Measurements from ENCODE around the gene PPP2R5E.

Gene PPP2R5E

GRCh38 chr14:63517354-63517753 is 25.8 kb downstream of the PPP2R5E start:
- no peak for DNase-seq

- no peak for DNase-seq
Measured at GRCh38 chr14:63515240-63515639, 27.9 kb downstream of the PPP2R5E start.

- no peak for DNase-seq
Measured at GRCh38 chr14:63513756-63514155, 29.4 kb downstream of the PPP2R5E start.

GRCh38 chr14:63512861-63513260 is 30.3 kb downstream of the PPP2R5E start:
- DNase-seq = no peak

GRCh38 chr14:63510538-63510937 is 32.6 kb downstream of the PPP2R5E start:
- no peak for DNase-seq

GRCh38 chr14:63508033-63508432 is 35.1 kb downstream of the PPP2R5E start:
- no peak for DNase-seq

- DNase-seq = peak; percentile 35
Measured at GRCh38 chr14:63504648-63505047, 38.5 kb downstream of the PPP2R5E start.

GRCh38 chr14:63501429-63501828 is 41.7 kb downstream of the PPP2R5E start:
- DNase-seq = no peak

GRCh38 chr14:63499701-63500250 is 43.4 kb downstream of the PPP2R5E start:
- peak; percentile 12 for DNase-seq

- no peak for DNase-seq
Measured at GRCh38 chr14:63496837-63497400, 46.3 kb downstream of the PPP2R5E start.

- DNase-seq = peak; percentile 61
Measured at GRCh38 chr14:63493246-63493645, 49.9 kb downstream of the PPP2R5E start.

- peak; percentile 82 for DNase-seq
Measured at GRCh38 chr14:63492391-63492790, 50.8 kb downstream of the PPP2R5E start.

- no peak for DNase-seq
Measured at GRCh38 chr14:63487724-63488123, 55.5 kb downstream of the PPP2R5E start.

- DNase-seq = no peak
Measured at GRCh38 chr14:63486738-63487137, 56.4 kb downstream of the PPP2R5E start.

- DNase-seq = no peak
Measured at GRCh38 chr14:63483315-63483714, 59.9 kb downstream of the PPP2R5E start.

GRCh38 chr14:63480599-63480998 is 62.6 kb downstream of the PPP2R5E start:
- no peak for DNase-seq

- no peak for DNase-seq
Measured at GRCh38 chr14:63478437-63478852, 64.7 kb downstream of the PPP2R5E start.

GRCh38 chr14:63478010-63478409 is 65.2 kb downstream of the PPP2R5E start:
- DNase-seq = no peak

GRCh38 chr14:63477556-63477955 is 65.6 kb downstream of the PPP2R5E start:
- no peak for DNase-seq

- no peak for DNase-seq
Measured at GRCh38 chr14:63475761-63476160, 67.4 kb downstream of the PPP2R5E start.

GRCh38 chr14:63474844-63475243 is 68.3 kb downstream of the PPP2R5E start:
- no peak for DNase-seq

GRCh38 chr14:63474111-63474510 is 69.1 kb downstream of the PPP2R5E start:
- DNase-seq = no peak

- DNase-seq = peak; percentile 65
Measured at GRCh38 chr14:63472986-63473788, 70.0 kb downstream of the PPP2R5E start.
